NCI-H1436 (cell line): ENCODE data around the gene ACOD1.

Source experiments
- DNase-seq: peaks from one replicate; lab custom pipeline; 2025; lab: John Stamatoyannopoulos, UW

ACOD1 gene

DNA sequence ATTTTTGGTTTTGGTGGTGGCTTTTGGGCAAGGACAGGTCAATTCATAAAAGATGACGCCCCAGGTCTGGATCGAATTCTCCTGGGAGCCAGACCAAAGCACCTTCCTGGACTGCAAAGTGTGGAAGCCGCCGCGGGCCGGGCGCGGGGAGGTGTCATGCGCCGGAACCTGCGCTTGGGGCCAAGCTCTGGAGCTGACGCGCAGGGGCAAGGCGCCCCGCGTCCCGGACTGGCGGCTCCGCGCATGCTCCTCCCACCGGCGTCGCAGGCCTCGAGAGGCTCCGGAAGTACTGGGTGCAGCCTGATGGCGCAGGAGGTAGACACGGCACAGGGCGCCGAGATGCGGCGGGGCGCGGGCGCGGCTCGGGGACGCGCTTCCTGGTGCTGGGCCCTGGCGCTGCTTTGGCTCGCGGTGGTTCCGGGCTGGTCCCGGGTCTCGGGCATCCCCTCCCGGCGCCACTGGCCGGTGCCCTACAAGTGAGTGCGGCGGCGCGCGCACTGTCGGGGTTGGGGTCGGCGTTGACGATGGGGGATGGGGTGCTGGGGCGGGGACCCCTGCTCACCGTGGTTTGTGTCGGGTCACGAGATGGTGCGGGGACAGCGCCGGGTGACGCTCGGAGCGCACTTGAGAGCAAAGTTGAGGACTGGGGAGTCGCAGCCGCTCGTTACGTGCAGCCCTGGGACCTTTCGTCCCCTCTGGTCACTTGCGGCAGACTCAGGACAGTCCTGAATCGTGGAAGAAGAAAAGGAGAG lies 43.7 kb downstream of the ACOD1 start, which contains the start of gene CLN5:
CLN5 (plus strand) TSS at position 286 of the 752 bp plus-strand sequence; CDS start at position 304, 18 bp downstream.
- DNase-seq: peak; percentile 85

DNA sequence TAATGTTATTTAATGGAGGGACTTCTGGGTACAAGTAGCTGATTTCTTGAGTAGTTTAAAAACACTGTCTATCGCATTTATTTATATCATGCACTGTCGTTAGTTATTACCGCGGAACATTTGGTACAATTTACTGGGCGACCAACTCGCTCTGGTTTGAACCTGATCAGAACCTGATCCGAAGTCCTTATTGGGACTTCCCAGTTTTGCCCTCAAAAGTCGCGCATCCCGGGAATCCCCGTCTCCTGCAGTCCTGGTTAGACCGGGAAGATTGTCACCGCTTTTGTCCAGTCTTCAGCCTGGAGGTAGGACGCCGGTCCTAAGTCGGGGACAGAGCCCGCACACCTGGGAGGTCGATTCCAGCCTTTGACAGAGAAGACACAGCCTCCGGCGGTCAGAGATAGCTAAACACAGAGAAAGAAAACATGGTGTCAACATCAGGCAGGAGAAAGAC lies 44.3 kb downstream of the ACOD1 start:
- no peak for DNase-seq

DNA sequence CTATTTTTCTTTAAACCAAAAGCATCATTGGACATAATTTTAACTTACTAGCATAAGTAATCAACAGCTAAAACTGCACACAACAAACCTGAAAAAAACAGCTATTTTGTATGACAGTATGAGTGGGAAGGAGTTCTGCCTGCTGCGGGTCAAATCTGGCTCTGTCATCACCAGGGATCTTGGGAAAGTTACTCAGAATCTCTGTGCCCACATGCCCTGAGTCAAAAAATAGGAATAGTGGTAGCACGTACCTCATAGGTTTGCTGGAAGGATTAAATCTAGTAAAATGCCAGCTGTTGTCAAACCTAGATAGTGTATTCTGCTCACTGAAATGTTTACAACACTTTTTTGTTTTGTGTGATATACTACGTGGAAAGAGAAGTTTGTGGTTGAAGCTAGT lies 44.7 kb downstream of the ACOD1 start:
- DNase-seq: no peak

DNA sequence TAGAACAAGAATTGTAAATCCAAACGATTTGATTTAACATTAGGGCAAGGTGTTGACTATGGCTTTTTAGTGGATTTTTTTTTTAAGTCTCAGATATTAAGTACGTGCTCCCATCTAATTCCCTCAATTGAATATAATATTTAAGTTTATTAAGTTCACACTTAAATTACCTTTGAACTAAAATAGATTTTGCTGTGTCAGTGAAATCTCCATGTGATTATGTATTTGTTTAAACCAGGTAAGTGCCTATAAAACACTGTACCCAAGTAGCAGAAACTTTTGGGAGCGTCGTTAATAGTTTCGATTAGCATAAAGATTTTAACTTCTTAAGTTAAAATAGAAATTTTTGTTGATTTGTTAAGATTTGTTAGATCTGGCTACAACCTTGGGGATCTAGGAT lies 45.2 kb downstream of the ACOD1 start:
- DNase-seq: no peak

DNA sequence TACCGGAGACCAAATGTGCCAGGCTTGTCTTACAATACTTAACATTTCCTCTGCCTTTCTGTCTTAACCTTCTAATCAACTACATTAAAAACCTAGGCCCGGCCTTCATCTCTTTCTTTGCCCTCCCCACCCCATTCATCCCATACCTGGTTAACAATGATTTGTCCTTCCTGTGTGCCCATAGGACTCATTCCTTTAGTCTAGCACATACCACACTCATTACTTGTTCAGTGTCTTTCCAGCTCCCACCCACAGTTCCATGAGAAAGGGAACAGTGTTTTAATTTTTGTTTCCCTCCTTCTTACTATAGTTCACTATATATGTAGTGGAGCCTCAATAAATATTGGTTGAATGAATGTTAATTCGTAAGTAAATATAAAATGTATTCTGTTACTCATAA lies 46.0 kb downstream of the ACOD1 start:
- DNase-seq: no peak

DNA sequence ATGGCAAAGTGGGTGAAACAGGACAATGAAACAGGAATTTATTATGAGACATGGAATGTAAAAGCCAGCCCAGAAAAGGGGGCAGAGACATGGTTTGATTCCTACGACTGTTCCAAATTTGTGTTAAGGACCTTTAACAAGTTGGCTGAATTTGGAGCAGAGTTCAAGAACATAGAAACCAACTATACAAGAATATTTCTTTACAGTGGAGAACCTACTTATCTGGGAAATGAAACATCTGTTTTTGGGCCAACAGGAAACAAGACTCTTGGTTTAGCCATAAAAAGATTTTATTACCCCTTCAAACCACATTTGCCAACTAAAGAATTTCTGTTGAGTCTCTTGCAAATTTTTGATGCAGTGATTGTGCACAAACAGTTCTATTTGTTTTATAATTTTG lies 52.2 kb downstream of the ACOD1 start:
- no peak for DNase-seq

DNA sequence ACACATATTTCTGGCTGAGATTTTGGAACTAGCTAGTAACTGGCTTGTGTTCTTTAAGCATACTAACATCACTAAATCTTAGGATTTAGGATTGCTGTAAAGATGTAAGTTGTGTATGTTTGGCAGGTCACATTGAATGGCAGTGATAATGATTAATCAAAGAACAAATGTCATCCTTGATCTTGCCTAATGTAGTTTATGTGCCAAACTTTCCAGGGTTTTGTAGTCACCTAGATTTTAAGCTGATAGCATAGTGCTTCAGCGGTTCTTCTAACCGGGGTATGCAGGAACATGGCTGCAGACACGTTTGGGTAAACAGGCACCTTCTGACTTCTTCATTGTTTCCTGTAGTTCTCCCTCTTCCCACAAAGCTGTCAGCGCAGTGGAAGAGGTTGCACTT lies 53.2 kb downstream of the ACOD1 start:
- no peak for DNase-seq

DNA sequence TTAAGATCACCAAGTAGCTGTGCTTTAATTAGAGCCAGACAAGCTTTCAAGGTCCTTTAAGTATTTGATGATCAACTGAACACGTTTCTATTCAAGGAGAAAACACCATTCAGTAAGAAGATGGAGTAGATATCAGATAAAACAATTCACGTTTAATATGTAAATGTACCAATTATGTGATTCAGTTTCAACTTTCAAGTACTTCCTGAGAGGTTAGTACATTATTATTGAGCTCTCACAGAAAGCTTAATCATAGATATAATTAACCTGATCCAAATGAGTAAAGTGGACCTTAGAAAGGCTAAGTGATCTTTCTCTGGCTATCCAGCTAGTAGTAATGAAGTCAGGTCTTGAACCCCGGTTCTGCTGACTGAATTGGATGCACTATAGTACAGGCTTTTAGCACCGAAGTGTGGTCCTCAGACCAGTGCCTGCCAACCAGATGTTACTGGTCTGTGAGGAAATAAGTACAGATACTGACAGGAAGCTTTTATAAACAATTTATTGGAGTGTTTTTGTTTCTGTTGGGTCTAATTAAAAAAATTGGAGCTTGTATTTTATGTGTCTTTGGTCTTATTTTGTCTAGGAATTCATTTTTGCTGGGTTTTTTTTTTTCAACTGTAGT lies 53.8 kb downstream of the ACOD1 start:
- peak; percentile 35 for DNase-seq

DNA sequence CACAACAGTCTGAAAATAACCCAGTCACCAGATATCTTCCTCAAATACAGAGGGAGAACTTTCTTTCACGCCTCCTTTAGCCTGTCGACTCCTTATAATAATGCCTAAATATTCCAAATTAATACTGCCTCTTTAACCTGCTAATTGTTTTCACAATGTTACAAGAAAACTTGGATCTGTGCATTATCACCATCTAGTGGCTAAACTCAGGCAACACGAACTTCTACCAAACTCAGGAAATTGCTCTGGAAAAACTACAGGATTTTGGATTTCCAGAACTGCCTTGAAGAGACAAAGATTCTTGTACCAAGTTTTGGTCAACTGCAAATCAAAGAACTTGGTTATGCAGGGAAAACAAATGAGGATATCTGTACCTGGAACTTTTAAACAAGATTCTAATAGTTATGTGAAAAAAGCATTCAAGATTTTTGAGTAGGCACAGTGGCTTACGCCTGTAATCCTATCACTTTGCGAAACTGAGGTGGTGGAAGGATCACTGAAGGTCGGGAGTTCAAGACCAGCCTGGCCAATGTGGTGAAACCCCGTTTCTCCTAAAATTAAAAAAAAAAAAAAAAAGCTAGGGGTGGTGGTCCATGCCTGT lies 54.4 kb downstream of the ACOD1 start:
- no peak for DNase-seq
